ENCODE results near the gene PYGO2.

PYGO2 gene

DNA sequence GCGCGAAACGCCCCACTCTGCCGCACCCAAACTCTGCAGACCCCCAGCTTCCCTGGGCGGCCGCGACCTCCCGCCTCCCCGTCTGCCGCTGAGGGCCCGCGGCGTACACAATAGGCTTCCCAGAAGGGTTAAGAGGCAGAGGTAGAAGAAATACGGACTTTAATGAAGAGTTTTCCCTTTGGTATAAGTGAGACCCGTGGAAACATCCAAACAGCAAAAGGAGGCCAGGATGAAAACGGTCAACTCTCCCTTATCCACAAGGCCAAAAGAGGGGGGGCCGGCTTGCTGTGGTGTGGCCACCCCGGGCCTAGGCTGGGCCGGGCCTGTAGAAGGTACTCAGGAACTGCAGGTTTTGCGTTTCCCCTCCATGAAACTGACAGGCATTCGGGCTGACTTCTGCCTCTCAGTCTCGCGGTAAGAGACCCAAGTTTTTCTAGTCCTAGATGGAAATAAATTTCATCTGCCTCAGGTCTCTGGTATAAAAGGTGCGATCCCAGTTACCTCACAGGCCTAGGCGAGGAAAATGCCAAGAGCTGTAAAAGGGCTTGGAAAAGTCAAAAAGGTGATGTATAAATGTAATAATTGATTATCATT lies 671 bp upstream of the PYGO2 start:
- no peak for DNase-seq (ENCODE audit: low read depth in 2 of 2)

- DNase-seq (ENCODE audit: low read depth in 2 of 2): no peak
Observed at GRCh38 chr1:154960446-154961136, 991 bp downstream of the PYGO2 start.

DNA sequence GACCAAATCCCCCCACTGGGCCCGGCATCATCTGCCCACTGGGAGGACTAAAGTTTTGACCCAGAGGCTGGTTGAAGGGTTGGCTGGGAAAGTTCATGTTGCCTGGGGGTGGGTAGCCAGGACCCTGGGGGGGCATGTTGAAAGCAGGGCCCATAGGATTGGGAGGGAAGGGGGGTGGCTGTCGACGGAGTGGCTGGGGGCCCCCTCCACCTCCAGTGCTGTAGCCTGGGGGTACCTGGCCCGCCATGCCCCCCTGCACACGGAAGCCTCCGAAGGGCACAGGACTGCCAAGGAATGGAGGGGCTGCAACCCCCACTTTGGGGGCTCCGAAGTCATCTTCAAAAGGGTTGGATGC lies 2.2 kb downstream of the PYGO2 start:
- DNase-seq (ENCODE audit: low read depth in 2 of 2): no peak

DNA sequence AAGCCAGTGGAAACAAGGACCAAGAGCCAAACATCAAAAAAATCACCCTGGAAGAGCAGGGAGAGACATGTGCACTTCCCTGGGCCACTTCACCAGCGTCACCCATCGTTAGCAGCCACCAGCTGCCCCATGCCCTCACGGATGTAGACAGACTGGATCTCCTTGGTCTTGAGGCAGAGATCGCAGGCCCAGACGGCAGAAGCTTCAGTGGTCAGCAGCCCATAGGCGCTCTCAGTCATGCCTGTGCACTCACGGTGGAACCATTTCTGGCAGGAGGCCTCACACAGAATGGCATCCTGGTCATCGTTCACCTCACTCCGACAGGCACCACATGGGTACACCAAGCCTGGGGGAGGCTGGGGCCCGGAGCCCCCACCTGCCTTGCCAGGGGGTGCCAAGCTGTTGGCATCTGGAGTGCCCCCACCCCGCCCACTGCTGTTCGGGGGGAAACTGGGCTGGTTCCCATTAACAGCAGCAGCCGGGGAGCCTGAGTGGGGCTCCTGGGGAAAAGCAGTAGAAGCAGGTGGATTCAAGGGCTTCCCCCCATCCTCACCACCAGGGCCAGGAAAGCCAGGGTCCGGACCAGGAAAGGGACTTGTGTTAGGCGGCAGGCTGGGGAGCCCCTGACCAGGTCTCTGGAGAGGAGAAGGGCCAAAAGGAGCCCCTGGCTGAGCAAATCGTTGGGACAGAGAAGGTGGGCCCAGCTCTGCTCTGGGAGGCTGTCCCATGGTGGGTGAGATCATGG lies 2.7 kb downstream of the PYGO2 start:
- no peak for DNase-seq (ENCODE audit: low read depth in 2 of 2)

- DNase-seq (ENCODE audit: low read depth in 2 of 2): no peak
Observed at GRCh38 chr1:154958036-154958435, 3.5 kb downstream of the PYGO2 start.

DNA sequence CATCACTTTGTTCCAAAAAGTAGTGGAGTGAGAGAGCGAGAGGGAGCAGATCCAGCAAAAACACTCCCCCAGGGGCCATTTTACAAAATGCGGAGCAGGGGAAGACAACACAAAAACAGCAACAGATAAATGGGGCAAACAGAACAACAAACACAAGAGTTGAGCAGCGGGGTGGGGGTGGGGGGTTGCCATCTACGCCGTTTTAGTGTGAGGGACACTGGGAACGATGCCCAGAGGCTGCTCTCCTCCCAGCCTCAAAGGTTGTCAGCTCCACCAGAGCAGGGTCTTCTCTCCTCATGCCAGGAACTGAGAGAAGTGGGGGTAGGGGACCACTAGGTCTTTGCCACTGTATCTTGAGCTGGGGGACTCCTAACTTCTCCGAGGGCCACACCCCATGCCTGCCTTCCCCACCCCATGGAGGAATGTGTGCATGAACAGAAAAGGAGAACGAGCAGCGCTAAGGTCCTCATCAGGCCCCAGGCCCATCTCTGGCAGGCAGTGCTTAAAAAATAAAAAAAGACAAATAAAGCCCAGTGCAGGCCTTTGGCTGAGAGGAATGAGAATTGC lies 4.4 kb downstream of the PYGO2 start:
- DNase-seq (ENCODE audit: low read depth in 2 of 2): no peak

DNA sequence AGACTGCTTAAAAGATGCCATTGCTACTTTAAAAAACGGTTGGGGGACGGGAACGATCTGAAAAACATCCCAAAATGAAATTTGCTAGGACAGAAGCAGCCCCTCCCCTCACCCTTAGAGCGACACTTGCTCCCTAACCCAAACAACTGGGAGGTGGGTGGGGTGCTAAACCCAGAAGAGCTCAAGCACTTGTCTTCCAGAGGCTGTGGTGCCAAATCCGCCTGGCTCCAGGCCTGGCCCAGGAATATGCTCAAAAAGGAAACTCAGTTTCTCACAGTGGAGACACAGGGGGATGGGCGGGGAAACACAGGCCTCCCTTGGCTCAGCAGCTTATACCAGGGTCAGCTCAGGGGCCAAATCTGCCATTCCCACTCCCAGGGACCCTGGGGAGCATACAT lies 5.0 kb downstream of the PYGO2 start:
- no peak for DNase-seq (ENCODE audit: low read depth in 2 of 2)

DNA sequence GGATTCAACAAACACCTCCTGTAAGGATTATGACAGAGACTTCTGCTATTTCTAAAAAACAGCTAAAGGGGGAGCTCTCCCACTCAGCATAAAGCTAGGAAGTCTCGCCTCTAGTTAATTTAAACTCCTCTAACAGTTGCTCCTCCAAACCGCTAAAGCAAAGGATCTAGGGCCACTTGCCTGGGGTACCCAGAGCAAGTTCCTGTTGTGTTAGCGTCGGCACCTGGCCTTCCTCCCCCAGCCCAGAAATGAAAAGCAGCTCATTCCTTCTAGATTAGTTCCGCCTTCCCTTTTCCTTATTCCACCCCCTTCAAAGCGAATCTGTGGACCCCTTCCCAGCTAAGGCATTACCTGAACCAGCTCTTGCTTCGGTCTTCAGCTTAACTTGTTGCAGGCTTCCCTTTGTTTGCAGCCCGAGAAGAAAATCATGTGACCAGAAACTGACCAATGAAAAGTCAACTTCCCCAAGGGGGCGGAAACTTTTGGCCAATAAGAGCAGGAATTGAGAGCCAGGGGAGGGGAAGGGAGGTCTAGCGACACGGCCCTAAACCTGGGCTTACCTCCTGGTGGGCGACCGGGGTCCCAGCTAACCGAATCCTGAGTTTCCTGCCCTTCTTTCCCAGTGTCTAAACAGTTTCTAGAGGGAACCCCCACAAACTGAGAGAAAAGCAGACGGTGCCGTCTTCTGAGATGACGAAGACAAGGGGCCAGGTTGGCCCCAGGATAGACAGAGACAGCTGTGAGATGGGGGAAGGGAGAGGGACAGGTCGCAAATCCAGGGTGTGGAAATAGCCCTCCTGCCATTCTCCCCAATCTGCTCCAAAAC lies 5.7 kb downstream of the PYGO2 start, which contains the start of gene PBXIP1:
Gene PBXIP1 (minus strand): TSS at position 382 of the 826 bp plus-strand sequence. CDS start 2,378 bp downstream, outside the sequence.
- peak; percentile 42 to 69 for DNase-seq (ENCODE audit: low read depth in 2 of 2)

DNA sequence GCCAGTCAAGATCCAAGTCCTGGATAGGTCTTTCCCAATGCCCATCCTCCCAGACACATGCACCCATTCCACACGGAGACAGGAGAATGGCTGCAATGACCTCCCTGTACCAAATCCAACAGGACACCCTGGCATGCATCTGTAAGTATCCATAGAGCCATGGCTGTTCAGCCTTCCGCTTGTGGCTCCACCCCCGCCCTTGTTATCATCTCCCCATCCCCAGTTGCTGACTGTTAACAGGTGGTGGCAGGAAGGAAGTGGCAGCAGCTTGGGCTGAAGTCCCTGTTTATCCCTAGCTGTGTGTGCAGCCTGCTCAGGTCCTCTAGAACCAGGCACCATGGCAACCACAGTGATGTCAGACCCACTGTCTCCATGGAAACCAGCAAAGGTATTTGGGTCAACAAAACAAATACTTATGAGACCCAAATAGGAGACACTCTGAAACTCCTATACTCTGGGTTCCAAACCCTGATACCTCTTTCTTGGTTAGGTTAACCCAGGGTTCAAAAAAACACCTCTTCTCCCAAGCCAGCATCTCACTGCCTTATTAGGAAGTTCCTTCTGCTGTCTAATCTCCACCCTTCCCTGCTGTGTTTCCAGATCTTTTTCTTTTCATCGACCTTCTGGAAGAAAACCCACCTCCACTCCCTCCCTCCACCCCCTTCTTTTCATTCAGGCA lies 6.4 kb downstream of the PYGO2 start:
- peak; percentile 26 to 51 for DNase-seq (ENCODE audit: low read depth in 2 of 2)

DNA sequence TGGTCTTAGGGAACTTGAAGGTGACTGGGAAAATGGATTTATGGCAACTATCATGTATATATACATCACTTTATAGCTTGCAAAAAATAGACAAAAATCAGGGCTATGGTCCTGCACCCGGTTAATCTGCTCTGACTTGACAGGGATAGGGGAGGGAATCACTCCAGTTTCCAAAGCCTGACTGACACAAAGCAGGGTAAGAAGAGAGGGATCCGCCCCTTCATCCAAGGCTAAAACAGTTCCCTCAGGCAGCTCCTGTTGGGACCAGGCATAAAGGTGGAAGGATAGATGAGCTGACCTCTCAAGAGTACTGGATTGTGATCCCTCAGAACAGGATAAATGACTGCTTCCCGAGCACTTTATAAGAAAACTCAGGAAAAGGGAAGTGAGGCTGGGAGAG lies 7.0 kb downstream of the PYGO2 start:
- DNase-seq (ENCODE audit: low read depth in 2 of 2): no peak

GRCh38 chr1:154953611-154954038 lies 8.0 kb downstream of the PYGO2 start:
- DNase-seq (ENCODE audit: low read depth in 2 of 2): no peak

DNA sequence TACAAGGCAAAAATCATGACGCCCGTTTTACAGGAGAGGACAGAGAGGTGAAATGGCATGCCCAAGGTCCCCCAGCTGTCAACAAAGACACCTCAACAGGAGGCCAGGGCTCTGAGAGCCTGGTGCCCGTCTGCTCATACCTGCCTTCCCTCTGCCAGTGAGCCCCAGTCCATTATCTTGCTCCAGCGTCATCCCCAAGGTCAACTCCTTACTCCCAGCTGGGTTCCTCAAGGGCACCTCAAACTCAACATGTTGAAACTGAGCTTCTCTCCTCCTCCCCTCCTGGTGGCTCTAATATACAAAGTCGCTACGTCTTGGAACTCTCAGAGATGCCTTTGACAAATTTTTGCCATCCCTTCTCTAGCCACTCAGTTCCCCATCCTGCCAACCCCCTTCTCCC lies 8.9 kb downstream of the PYGO2 start:
- DNase-seq (ENCODE audit: low read depth in 2 of 2): no peak

GRCh38 chr1:154951901-154952657 lies 9.5 kb downstream of the PYGO2 start:
- peak in 1 of 2 donors; percentile 52 for DNase-seq (ENCODE audit: low read depth in 2 of 2)

- DNase-seq (ENCODE audit: low read depth in 2 of 2): no peak
Observed at GRCh38 chr1:154948079-154948478, 13.5 kb downstream of the PYGO2 start.

DNA sequence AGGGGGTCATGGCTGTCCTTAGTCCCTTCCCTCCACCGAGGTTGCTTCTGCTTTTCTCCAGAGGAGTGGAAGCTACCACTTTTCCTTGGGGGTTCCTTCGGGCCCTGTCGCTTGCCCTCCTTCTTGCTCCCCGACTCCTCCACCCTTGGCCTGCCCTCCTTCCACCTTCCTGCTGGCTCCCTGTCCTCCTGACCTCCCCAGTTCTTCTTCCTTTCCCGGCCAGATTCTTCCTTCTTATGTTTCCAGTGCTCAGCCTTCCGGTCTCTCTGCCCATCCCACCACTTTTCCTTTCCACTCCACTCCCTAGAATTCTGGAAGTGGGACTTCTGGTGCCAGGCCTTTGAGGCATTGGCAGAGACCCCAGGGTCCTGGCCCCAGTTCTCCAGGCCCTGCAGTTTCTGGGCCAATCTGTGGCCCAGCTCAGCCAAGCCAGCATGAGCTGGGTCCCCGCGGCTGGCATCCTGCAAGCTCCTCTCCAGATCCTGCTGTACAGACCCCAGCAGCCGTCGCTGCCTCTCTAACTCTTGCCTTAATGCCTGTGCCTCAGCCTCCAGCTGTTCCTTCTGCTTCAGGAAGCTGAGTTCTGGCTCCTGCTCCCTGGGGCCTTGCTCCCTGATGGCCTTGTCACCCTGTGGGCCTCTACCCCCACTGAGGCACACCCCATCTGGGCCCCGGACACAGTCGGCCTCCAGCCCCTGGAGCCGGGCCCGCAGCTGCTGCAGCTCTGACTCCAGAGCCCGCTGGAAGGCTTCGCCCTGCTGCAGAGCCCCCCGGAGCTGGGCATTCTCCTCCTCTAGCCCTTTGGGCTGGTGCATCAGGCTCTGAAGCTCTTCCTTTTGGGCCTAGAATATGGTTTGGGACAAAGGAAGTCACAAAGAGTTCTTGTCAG lies 15.4 kb downstream of the PYGO2 start:
- no peak for DNase-seq (ENCODE audit: low read depth in 2 of 2)

GRCh38 chr1:154945160-154945961 lies 16.2 kb downstream of the PYGO2 start:
- DNase-seq (ENCODE audit: low read depth in 2 of 2): no peak

DNA sequence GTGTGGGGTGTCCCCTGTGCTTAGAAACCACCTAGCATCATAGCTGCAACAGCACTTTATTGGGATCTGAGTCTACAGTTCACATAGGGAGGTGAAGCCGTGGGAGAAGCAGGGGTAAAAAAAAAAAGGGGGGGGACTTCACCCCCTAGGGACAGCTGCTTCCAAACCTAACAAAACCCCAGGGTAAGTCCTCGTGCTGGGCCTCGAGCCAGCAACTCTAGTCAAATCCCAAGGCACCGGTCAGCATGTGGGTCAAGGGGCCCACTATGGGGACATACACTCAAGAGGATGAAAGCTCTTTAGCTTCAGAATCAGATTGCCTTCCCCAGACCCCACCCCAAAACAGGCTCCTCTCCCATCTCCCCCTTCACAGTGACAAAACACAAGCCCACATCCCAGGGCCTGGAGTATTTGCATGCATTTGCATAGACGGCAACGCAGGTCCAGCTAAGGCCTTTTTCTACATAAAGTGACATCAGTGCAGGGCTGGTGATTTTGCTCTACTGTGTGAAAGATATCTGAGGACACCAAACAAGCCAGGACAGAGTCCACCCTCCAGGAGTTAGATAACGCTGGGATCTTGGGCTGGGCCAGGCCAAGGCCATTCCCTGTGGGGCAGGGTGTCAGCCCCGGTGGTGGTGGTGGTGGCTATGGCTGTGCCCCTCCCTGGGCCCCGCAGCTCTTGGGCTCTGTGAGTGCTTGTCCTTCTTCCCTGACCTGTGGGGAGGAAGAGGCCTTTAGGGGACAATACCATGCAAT lies 17.0 kb downstream of the PYGO2 start:
- no peak for DNase-seq (ENCODE audit: low read depth in 2 of 2)
